ENCODE results near the gene ECHDC3. TPM values are rescaled to one million over a fixed set of nuclear protein-coding genes. Genes with fewer than 3 reads are reported as not detected.
"Not testable (repeated sequence)": the region's sequence is repeated elsewhere in the genome, so short reads cannot be mapped to it uniquely, and the experiment has no call there.

Gene ECHDC3
- 11.8 TPM for total RNA-seq

GRCh38 chr10:11742009-11742778 lies at the start of gene ECHDC3:
Gene ECHDC3, plus strand, starts transcription at chr10:11742382. Its CDS starts 195 bp downstream, at chr10:11742577.
- DNase-seq (ENCODE audit: low read depth in 2 of 3, low spot score in 2 of 3): peak; percentile 26 to 66 (median 60)

- DNase-seq (ENCODE audit: low read depth in 2 of 3, low spot score in 2 of 3): no peak
Observed at GRCh38 chr10:11693376-11693775, 48.8 kb upstream of the ECHDC3 start.

- peak in 1 of 3 donors; percentile 63 for DNase-seq (ENCODE audit: low read depth in 2 of 3, low spot score in 2 of 3)
Observed at GRCh38 chr10:11695779-11696178, 46.4 kb upstream of the ECHDC3 start.

GRCh38 chr10:11697718-11698527 lies 44.3 kb upstream of the ECHDC3 start:
- DNase-seq (ENCODE audit: low read depth in 2 of 3, low spot score in 2 of 3): no peak

- DNase-seq (ENCODE audit: low read depth in 2 of 3, low spot score in 2 of 3): peak in 1 of 3 donors; percentile 91
Observed at GRCh38 chr10:11698691-11699549, 43.3 kb upstream of the ECHDC3 start.

GRCh38 chr10:11699550-11700097 lies 42.6 kb upstream of the ECHDC3 start:
- no peak for DNase-seq (ENCODE audit: low read depth in 2 of 3, low spot score in 2 of 3)

GRCh38 chr10:11700539-11700938 lies 41.6 kb upstream of the ECHDC3 start:
- DNase-seq (ENCODE audit: low read depth in 2 of 3, low spot score in 2 of 3): no peak

- DNase-seq (ENCODE audit: low read depth in 2 of 3, low spot score in 2 of 3): no peak
Observed at GRCh38 chr10:11701451-11702095, 40.6 kb upstream of the ECHDC3 start.

GRCh38 chr10:11702264-11702663 lies 39.9 kb upstream of the ECHDC3 start:
- DNase-seq (ENCODE audit: low read depth in 2 of 3, low spot score in 2 of 3): no peak

- no peak for DNase-seq (ENCODE audit: low read depth in 2 of 3, low spot score in 2 of 3)
Observed at GRCh38 chr10:11704092-11704491, 38.1 kb upstream of the ECHDC3 start.

GRCh38 chr10:11705722-11706121 lies 36.5 kb upstream of the ECHDC3 start:
- no peak for DNase-seq (ENCODE audit: low read depth in 2 of 3, low spot score in 2 of 3)

GRCh38 chr10:11706895-11707567 lies 35.2 kb upstream of the ECHDC3 start:
- no peak for DNase-seq (ENCODE audit: low read depth in 2 of 3, low spot score in 2 of 3)

GRCh38 chr10:11707624-11708350 lies 34.4 kb upstream of the ECHDC3 start:
- DNase-seq (ENCODE audit: low read depth in 2 of 3, low spot score in 2 of 3): no peak

GRCh38 chr10:11708801-11709200 lies 33.4 kb upstream of the ECHDC3 start:
- not testable (repeated sequence) for DNase-seq (ENCODE audit: low read depth in 2 of 3, low spot score in 2 of 3)

GRCh38 chr10:11712744-11713143 lies 29.4 kb upstream of the ECHDC3 start:
- DNase-seq (ENCODE audit: low read depth in 2 of 3, low spot score in 2 of 3): no peak

- DNase-seq (ENCODE audit: low read depth in 2 of 3, low spot score in 2 of 3): peak in 1 of 3 donors; percentile 57
Observed at GRCh38 chr10:11713186-11713743, 28.9 kb upstream of the ECHDC3 start.

- DNase-seq (ENCODE audit: low read depth in 2 of 3, low spot score in 2 of 3): no peak
Observed at GRCh38 chr10:11713963-11714362, 28.2 kb upstream of the ECHDC3 start.

- DNase-seq (ENCODE audit: low read depth in 2 of 3, low spot score in 2 of 3): no peak
Observed at GRCh38 chr10:11714750-11715365, 27.3 kb upstream of the ECHDC3 start.

Measured in hematopoietic multipotent progenitor cell (in vitro differentiated cells).